Chondrocyte (in vitro differentiated cells): Measurements from ENCODE around the gene PROCR. TPM values are rescaled to one million over a fixed set of nuclear protein-coding genes. Genes with fewer than 3 reads are reported as not detected.
"Not testable (repeated sequence)": the region's sequence is repeated elsewhere in the genome, so short reads cannot be mapped to it uniquely, and the experiment has no call there.

ENCODE experiments used
- DNase-seq: peaks from one replicate; pipeline ENCODE4 v3.0.0; 2021; ENCODE audit warnings: mixed read lengths, low spot score
- H3K27ac Mint-ChIP-seq: one replicate; pipeline ENCODE4 v1.8.0; 2021; ENCODE audit warnings: mild to moderate bottlenecking, moderate library complexity, mixed read lengths; ENCODE audit not compliant: unreplicated experiment
- H3K27me3 Mint-ChIP-seq: 2 replicates; pipeline ENCODE4 v1.8.0; 2021; ENCODE audit warnings: low read depth, mixed read lengths
- H3K36me3 Mint-ChIP-seq: 2 replicates; pipeline ENCODE4 v1.8.0; 2021; ENCODE audit warnings: low read depth, mixed read lengths
- H3K4me1 Mint-ChIP-seq: 2 replicates; pipeline ENCODE4 v1.8.0; 2021; ENCODE audit warnings: low read depth, mild to moderate bottlenecking, mixed read lengths
- H3K4me3 Mint-ChIP-seq: one replicate; pipeline ENCODE4 v1.8.0; 2021; ENCODE audit warnings: mild to moderate bottlenecking, moderate library complexity, mixed read lengths; ENCODE audit not compliant: unreplicated experiment
- H3K9me3 Mint-ChIP-seq: 2 replicates; pipeline ENCODE4 v1.8.0; 2021; ENCODE audit warnings: low read depth, mixed read lengths
- total RNA-seq: library from RNA; stranded (reverse); gene quantifications from 3 replicates; pipeline ENCODE4 v1.2.1, GENCODE V29; 2021
- TF ChIP-seq, protein P1 (sequence below): fragments of 200-600 bp; sonication (generic); IDR thresholded peaks from 2 replicates; pipeline ENCODE4 v1.5.0; 2021; ENCODE audit warnings: antibody characterized with exemption, mild to moderate bottlenecking, moderate library complexity

Gene PROCR
- total RNA-seq, 1 donor from 2014 or later = 3.5 TPM

GRCh38 chr20:35150846-35151579, 20.9 kb upstream of the PROCR start:
- TF ChIP-seq, protein P1, sequence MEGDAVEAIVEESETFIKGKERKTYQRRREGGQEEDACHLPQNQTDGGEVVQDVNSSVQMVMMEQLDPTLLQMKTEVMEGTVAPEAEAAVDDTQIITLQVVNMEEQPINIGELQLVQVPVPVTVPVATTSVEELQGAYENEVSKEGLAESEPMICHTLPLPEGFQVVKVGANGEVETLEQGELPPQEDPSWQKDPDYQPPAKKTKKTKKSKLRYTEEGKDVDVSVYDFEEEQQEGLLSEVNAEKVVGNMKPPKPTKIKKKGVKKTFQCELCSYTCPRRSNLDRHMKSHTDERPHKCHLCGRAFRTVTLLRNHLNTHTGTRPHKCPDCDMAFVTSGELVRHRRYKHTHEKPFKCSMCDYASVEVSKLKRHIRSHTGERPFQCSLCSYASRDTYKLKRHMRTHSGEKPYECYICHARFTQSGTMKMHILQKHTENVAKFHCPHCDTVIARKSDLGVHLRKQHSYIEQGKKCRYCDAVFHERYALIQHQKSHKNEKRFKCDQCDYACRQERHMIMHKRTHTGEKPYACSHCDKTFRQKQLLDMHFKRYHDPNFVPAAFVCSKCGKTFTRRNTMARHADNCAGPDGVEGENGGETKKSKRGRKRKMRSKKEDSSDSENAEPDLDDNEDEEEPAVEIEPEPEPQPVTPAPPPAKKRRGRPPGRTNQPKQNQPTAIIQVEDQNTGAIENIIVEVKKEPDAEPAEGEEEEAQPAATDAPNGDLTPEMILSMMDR = no peak
- peaks cover 1% of the 10 kb centered on the region for H3K27me3 Mint-ChIP-seq
- H3K4me1 Mint-ChIP-seq = peaks cover 22% of the 10 kb centered on the region
- H3K36me3 Mint-ChIP-seq = no peaks in the 10 kb centered on the region
- DNase-seq = no peak
- H3K4me3 Mint-ChIP-seq = no peak overlapping the region
- no peaks in the 10 kb centered on the region for H3K9me3 Mint-ChIP-seq
- no peak overlapping the region for H3K27ac Mint-ChIP-seq

GRCh38 chr20:35151736-35152135, 20.1 kb upstream of the PROCR start:
- Mint-ChIP-seq H3K4me1 (peaks cover 15% of the 10 kb centered on the region), H3K27me3 (peaks cover 4% of the 10 kb centered on the region), H3K4me3 (no peak overlapping the region), H3K9me3 (no peaks in the 10 kb centered on the region), H3K36me3 (no peaks in the 10 kb centered on the region), H3K27ac (no peak overlapping the region)
- DNase-seq = no peak
- TF ChIP-seq, protein P1 = no peak

GRCh38 chr20:35155936-35156335, 15.9 kb upstream of the PROCR start:
- Mint-ChIP-seq H3K27me3 (peaks cover 4% of the 10 kb centered on the region), H3K9me3 (no peaks in the 10 kb centered on the region), H3K4me3 (no peak overlapping the region), H3K27ac (no peak overlapping the region), H3K36me3 (no peaks in the 10 kb centered on the region), H3K4me1 (no peaks in the 10 kb centered on the region)
- DNase-seq = no peak
- TF ChIP-seq, protein P1 = no peak

DNA sequence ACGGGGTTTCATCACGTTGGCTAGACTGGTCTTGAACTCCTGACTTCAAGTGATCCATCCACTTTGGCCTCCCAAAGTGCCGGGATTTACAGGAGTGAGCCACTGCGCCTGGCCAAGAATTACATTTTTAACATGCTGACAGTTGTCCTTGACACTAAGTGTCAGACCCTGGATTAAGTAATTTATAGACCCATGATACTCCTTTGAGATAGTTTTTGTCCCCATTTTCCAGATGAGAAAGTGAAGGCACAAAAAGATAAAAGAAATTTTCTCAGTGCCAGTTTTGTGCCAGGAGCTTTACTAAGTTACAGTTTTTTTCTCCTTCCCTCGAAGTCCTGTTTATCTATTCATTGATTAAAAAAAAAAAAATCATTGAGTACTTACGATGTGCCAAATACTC, 14.9 kb upstream of the PROCR start:
- H3K27ac Mint-ChIP-seq = no peak overlapping the region
- H3K4me3 Mint-ChIP-seq = no peak overlapping the region
- no peaks in the 10 kb centered on the region for H3K9me3 Mint-ChIP-seq
- no peaks in the 10 kb centered on the region for H3K36me3 Mint-ChIP-seq
- TF ChIP-seq, protein P1 = no peak
- no peaks in the 10 kb centered on the region for H3K4me1 Mint-ChIP-seq
- no peak for DNase-seq
- H3K27me3 Mint-ChIP-seq = peaks cover 2% of the 10 kb centered on the region

GRCh38 chr20:35160341-35160740, 11.5 kb upstream of the PROCR start:
- H3K27me3 Mint-ChIP-seq = peaks cover 17% of the 10 kb centered on the region
- not testable (repeated sequence) for H3K4me3 Mint-ChIP-seq, H3K9me3 Mint-ChIP-seq, H3K36me3 Mint-ChIP-seq, H3K4me1 Mint-ChIP-seq, H3K27ac Mint-ChIP-seq, DNase-seq

DNA sequence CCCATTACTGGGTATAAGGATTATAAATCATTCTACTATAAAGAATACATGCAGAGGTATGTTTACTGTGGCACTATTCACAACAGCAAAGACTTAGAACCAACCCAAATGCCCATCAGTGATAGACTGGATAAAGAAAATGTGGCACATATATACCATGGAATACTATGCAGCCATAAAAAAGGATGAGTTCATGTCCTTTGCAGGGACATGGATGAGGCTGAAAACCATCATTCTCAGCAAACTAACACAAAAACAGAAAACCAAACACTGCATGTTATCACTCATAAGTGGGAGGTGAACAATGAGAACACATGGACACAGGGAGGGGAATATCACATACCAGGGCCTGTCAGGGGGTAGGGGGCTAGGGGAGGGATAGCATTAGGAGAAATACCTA, 7.3 kb upstream of the PROCR start:
- not testable (repeated sequence) for H3K27ac Mint-ChIP-seq, H3K9me3 Mint-ChIP-seq, DNase-seq, H3K36me3 Mint-ChIP-seq, H3K4me1 Mint-ChIP-seq, H3K4me3 Mint-ChIP-seq
- peaks cover 16% of the 10 kb centered on the region for H3K27me3 Mint-ChIP-seq
